GM12864 (cell line): Measurements from ENCODE around the gene LIG1.
"Not testable (repeated sequence)": the region's sequence is repeated elsewhere in the genome, so short reads cannot be mapped to it uniquely, and the experiment has no call there.

ENCODE experiments used
- DNase-seq: peaks from one replicate; pipeline ENCODE4 v3.0.0-alpha.2; 2011; ENCODE audit warnings: low read depth
- H3K4me3 ChIP-seq: 2 replicates; pipeline ENCODE4 v1.5.1; 2011; ENCODE audit warnings: mild to moderate bottlenecking, low read depth, low read length, control low read depth
- CTCF ChIP-seq: IDR thresholded peaks from 2 replicates; pipeline ENCODE4 v1.5.1; 2011; ENCODE audit warnings: low read depth, mild to moderate bottlenecking, moderate library complexity, low read length, control low read depth, inconsistent platforms; ENCODE audit errors: missing control alignments

LIG1 gene

GRCh38 chr19:48085904-48086864, 84.0 kb downstream of the LIG1 start:
- no peak for DNase-seq
- H3K4me3 ChIP-seq, result no peak overlapping the region
- TF ChIP-seq CTCF, result no peak

- no peak for DNase-seq
- H3K4me3 ChIP-seq, result no peak overlapping the region
Observed at GRCh38 chr19:48085076-48085475, 85.1 kb downstream of the LIG1 start.

GRCh38 chr19:48081106-48081505, 89.0 kb downstream of the LIG1 start:
- H3K4me3 ChIP-seq, result no peak overlapping the region
- DNase-seq, result no peak
- no peak for TF ChIP-seq CTCF

More at GRCh38 chr19:48085076-48085475, 85.1 kb downstream of the LIG1 start:
- TF ChIP-seq CTCF, result no peak

- DNase-seq, H3K4me3 ChIP-seq: not testable (repeated sequence)
Observed at GRCh38 chr19:48070177-48070769, 99.9 kb downstream of the LIG1 start.

GRCh38 chr19:48069435-48069834, 100.7 kb downstream of the LIG1 start:
- no peak overlapping the region for H3K4me3 ChIP-seq
- no peak for DNase-seq
- no peak for TF ChIP-seq CTCF
